Smooth muscle cell (in vitro differentiated cells): Measurements from ENCODE around the gene MFAP4. TPM values are rescaled to one million over a fixed set of nuclear protein-coding genes. Genes with fewer than 3 reads are reported as not detected.
A peak's percentile ranks its signal among the peaks of the same experiment; 100 is the strongest.

Experiments
- DNase-seq: peaks from one replicate; lab custom pipeline; 2025; ENCODE audit not compliant: unreplicated experiment; lab: John Stamatoyannopoulos, UW
- H2AFZ ChIP-seq: fragments of 200-600 bp; sonication (generic); 2 replicates; pipeline ENCODE4 v1.6.0; 2016; ENCODE audit warnings: antibody characterized with exemption, low read depth, mild to moderate bottlenecking
- H3F3A ChIP-seq: fragments of 200-600 bp; sonication (generic); 2 replicates; pipeline ENCODE4 v1.6.0; 2017; ENCODE audit warnings: antibody characterized with exemption, low read depth
- H3K27ac ChIP-seq: fragments of 200-600 bp; sonication (generic); 2 replicates; pipeline ENCODE4 v1.5.1; 2016; ENCODE audit warnings: low read depth, mild to moderate bottlenecking
- H3K27me3 ChIP-seq: fragments of 200-600 bp; sonication (generic); 2 replicates; pipeline ENCODE4 v1.6.1; 2016; ENCODE audit warnings: low read depth, mild to moderate bottlenecking
- H3K36me3 ChIP-seq: fragments of 200-600 bp; sonication (generic); 2 replicates; pipeline ENCODE4 v1.5.1; 2016; ENCODE audit warnings: low read depth
- H3K4me1 ChIP-seq: fragments of 200-600 bp; sonication (generic); 2 replicates; pipeline ENCODE4 v1.5.1; 2016; ENCODE audit warnings: low read depth
- H3K4me2 ChIP-seq: fragments of 200-600 bp; sonication (generic); 2 replicates; pipeline ENCODE4 v1.6.0; 2016; ENCODE audit warnings: mild to moderate bottlenecking
- H3K4me3 ChIP-seq: fragments of 200-600 bp; sonication (generic); 2 replicates; pipeline ENCODE4 v1.5.1; 2016; ENCODE audit warnings: mild to moderate bottlenecking
- H3K79me2 ChIP-seq: fragments of 200-600 bp; sonication (generic); 2 replicates; pipeline ENCODE4 v1.6.0; 2016; ENCODE audit warnings: low read depth, mild to moderate bottlenecking
- H3K9ac ChIP-seq: fragments of 200-600 bp; sonication (generic); 2 replicates; pipeline ENCODE4 v1.6.0; 2016; ENCODE audit warnings: low read depth
- H3K9me3 ChIP-seq: fragments of 200-600 bp; sonication (generic); replicated peaks from 2 replicates; pipeline ENCODE4 v1.5.1; 2016; ENCODE audit warnings: low read depth
- H4K20me1 ChIP-seq: fragments of 200-600 bp; sonication (generic); 2 replicates; pipeline ENCODE4 v1.6.0; 2016; ENCODE audit warnings: low read depth
- WGBS: methylation state at CpG from one replicate; pipeline ENCODE4 v1.1.7; 2016; ENCODE audit warnings: low lambda C conversion rate; 5-methylcytosine and 5-hydroxymethylcytosine counted together
- polyA plus RNA-seq: library from polyadenylated mRNA; unstranded; fragments of >200 nt; fragmentation: Nextera tagmentation; extraction: Ambion mirVana; gene quantifications from 2 replicates; pipeline ENCODE4 v1.2.1, GENCODE V29; 2016
- total RNA-seq: library from RNA; depleted of rRNA; stranded (reverse); fragments of >200 nt; gene quantifications from 2 replicates; pipeline ENCODE4 v1.2.3, GENCODE V29; 2014
- TF ChIP-seq, protein P1 (sequence below): fragments of 200-600 bp; sonication (generic); IDR thresholded peaks from 2 replicates; pipeline ENCODE4 v1.5.1; 2017; ENCODE audit warnings: borderline replicate concordance, mild to moderate bottlenecking, antibody characterized with exemption; ENCODE audit not compliant: insufficient read depth, poor library complexity, severe bottlenecking

The MFAP4 gene
- total and polyA plus RNA-seq, 2 experiments from 2014 or later = 580 to 1,738 TPM

DNA sequence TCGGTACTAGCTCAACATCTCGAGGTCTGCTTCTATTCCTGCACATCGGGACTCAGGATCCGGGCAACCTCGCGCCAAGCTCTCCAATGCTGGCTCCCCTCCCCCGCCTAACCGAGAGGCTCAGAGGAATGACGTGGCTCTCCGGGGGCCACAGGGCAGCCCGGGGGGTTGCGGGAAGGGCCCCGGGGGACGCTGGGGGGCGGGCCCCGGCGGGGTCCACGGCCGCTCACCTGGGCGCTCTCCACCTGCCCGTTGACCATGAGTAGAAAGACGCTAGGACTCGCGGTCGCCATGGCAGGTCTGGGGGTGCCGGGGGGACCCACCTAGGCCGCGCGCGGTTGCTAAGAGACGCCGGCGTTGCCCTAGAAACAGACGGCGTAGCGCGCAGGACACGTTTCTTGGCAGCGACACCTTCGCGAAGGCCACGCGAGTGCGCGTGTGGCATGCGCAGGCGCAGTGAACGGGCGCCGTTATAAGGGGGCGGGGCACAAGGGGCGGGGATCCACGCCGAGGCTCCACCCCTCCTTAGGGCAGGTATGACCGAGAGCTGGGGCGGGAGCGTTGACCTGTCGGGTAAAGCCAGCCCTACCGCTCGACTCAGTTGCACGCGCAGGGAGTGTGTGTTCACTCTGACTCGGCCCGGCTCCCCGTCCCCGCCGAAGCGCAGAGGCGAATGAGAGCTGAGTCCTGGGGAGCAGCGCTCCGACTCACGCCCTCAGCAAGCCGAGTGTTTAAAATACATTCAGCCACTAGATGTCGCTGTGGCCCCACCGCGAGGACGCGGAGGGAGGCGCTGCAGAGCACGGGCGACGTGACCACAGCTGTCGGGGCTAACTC, 24.5 kb downstream of the MFAP4 start, which contains the start of gene B9D1:
Gene B9D1 (minus strand): TSS at position 447 of the 837 bp plus-strand sequence. CDS start 154 bp downstream, at position 293.
- Histone ChIP-seq H4K20me1 (no peaks in the 10 kb centered on the region), H3K36me3 (no peaks in the 10 kb centered on the region), H3K4me2 (peak within 1 kb of the TSS; percentile 89), H3K4me1 (peaks cover 10% of the 10 kb centered on the region), H3K4me3 (peak within 1 kb of the TSS; percentile 81), H3K27me3 (no peaks in the 10 kb centered on the region), H3K9me3 (no peaks in the 10 kb centered on the region), H3K9ac (peak within 1 kb of the TSS; percentile 90), H3F3A (no peaks in the 10 kb centered on the region), H2AFZ (peak within 1 kb of the TSS; percentile 71), H3K79me2 (no peaks in the 10 kb centered on the region), H3K27ac (peak within 1 kb of the TSS; percentile 91)
- WGBS = under 1% methylated on average over 78 of the region's 83 CpGs
- TF ChIP-seq, protein P1, sequence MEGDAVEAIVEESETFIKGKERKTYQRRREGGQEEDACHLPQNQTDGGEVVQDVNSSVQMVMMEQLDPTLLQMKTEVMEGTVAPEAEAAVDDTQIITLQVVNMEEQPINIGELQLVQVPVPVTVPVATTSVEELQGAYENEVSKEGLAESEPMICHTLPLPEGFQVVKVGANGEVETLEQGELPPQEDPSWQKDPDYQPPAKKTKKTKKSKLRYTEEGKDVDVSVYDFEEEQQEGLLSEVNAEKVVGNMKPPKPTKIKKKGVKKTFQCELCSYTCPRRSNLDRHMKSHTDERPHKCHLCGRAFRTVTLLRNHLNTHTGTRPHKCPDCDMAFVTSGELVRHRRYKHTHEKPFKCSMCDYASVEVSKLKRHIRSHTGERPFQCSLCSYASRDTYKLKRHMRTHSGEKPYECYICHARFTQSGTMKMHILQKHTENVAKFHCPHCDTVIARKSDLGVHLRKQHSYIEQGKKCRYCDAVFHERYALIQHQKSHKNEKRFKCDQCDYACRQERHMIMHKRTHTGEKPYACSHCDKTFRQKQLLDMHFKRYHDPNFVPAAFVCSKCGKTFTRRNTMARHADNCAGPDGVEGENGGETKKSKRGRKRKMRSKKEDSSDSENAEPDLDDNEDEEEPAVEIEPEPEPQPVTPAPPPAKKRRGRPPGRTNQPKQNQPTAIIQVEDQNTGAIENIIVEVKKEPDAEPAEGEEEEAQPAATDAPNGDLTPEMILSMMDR = peak; percentile 95
- DNase-seq = peak; percentile 97

DNA sequence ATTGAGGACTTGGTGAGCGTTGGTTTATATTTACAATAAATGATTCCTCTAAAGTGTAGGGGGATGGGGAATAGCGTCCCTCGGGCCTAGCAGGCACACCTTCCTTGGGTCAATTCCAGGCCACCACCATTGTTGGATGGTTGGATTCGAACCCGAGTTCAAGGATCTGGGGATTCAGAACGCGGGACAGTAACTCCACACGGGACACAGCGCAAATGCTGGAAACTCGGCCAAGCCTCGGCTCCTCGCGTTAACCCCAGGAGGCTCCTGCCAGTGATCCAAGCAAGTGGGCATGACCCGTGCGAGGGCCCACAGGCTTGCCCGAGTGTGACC, 25.1 kb downstream of the MFAP4 start:
- Histone ChIP-seq H3K9ac (peak overlapping the region; percentile 90), H2AFZ (peak overlapping the region; percentile 71), H4K20me1 (no peaks in the 10 kb centered on the region), H3K4me3 (peak overlapping the region; percentile 81), H3K36me3 (no peaks in the 10 kb centered on the region), H3K79me2 (no peaks in the 10 kb centered on the region), H3K4me2 (peak overlapping the region; percentile 89), H3K27ac (peak overlapping the region; percentile 91), H3K4me1 (peaks cover 10% of the 10 kb centered on the region), H3F3A (no peaks in the 10 kb centered on the region), H3K27me3 (no peaks in the 10 kb centered on the region), H3K9me3 (no peaks in the 10 kb centered on the region)
- TF ChIP-seq, protein P1 = no peak
- WGBS = 28% methylated on average over 16 of the region's 16 CpGs
- DNase-seq = no peak

DNA sequence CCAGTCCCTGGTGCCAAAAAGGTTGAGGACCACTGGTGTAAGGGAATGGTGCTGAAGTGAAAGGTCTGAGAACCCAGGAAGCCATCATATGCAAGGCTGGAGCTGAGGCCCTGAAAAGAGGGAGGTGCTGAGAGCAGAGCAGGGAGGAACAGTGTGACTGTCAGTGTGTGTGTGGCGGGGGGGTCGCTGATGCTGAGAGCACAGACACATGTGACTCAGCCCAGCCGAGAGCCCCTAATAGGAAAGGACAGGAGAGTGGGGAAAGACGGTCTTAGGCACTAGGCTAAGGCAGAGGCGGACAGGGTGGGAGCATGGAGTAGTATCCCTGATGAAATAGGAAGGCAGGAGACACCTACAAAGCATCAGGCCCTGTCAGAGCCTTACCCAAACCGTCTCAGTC, 25.7 kb downstream of the MFAP4 start:
- Histone ChIP-seq H2AFZ (no peak overlapping the region), H4K20me1 (no peaks in the 10 kb centered on the region), H3K9me3 (no peaks in the 10 kb centered on the region), H3K9ac (no peak overlapping the region), H3K4me3 (no peak overlapping the region), H3K36me3 (no peaks in the 10 kb centered on the region), H3K27ac (no peak overlapping the region), H3K4me1 (peaks cover 10% of the 10 kb centered on the region), H3K79me2 (no peaks in the 10 kb centered on the region), H3F3A (no peaks in the 10 kb centered on the region), H3K27me3 (no peaks in the 10 kb centered on the region), H3K4me2 (peak overlapping the region; percentile 89)
- TF ChIP-seq, protein P1 = no peak
- 56% methylated on average over 6 of the region's 6 CpGs for WGBS
- no peak for DNase-seq
